ENCODE measurements around the gene FAM163B.
"Not testable (repeated sequence)": the region's sequence is repeated elsewhere in the genome, so short reads cannot be mapped to it uniquely, and the experiment has no call there.

The FAM163B gene

DNA sequence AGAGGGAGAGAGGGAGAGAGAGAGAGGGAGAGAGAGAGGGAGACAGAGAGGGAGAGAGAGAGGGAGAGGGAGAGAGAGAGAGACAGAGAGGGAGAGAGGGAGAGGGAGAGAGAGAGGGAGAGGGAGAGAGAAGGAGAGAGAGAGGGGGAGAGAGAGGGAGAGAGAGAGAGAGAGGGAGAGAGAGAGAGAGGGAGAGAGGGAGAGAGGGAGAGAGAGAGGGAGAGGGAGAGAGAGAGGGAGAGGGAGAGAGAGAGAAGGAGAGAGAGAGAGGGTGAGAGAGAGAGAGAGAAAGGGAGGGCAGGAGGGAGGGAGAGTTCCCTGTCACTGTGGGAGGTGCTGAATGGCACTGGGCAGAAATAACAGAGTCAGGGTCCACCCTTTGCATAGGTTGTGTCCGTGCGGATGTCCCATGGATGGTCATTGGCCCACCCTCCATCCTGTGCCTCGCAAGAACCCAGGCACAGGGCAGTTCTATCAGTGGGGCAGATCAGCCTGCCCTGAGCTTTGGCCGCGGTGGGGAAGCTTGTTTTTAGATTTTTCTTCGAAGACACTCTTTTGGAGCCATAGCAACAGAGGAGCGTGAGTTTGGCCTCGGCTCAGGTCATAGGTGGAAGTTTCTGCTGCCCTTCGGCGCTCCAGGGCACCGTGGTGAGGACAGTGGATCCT, 44.6 kb downstream of the FAM163B start:
- no peak for DNase-seq

DNA sequence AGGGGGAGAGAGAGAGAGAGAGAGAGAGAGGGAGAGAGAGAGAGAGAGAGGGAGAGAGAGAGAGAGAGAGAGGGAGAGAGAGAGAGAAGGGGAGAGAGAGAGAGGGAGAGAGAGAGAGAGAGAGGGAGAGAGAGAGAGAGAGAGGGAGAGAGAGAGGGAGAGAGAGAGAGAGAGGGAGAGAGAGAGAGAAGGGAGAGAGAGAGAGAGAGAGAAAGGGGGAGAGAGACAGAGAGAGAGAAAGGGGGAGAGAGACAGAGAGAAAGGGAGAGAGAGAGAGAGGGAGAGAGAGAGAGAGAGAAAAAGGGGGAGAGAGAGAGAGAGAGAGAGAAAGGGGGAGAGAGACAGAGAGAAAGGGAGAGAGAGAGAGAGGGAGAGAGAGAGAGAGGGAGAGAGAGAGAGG, 45.4 kb downstream of the FAM163B start:
- DNase-seq, result not testable (repeated sequence)

DNA sequence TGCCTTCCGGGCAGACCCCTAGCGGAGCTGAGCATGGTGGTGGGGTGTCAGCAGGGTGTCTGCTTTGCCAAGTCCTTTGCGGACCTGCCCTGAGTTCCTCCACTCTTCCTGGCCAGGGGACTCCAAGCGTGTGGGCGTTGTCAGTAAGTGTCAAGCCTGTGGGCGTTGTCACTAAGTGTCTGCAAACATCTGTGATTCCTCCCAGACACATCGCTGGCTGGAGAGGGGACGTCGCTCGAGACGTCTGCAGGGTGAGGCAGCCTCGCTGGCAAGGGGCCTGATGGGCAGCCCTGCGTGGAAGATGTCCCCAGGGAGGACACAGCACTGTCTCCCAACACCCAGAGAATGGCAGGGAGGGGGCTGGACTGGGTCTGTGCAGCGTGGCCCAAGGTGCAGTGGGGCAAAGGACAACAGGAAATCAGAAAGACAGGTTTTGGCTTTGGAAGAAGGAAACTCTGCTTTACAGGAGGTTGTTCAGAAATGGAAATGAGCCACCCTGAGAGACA, 45.8 kb downstream of the FAM163B start:
- no peak for DNase-seq

DNA sequence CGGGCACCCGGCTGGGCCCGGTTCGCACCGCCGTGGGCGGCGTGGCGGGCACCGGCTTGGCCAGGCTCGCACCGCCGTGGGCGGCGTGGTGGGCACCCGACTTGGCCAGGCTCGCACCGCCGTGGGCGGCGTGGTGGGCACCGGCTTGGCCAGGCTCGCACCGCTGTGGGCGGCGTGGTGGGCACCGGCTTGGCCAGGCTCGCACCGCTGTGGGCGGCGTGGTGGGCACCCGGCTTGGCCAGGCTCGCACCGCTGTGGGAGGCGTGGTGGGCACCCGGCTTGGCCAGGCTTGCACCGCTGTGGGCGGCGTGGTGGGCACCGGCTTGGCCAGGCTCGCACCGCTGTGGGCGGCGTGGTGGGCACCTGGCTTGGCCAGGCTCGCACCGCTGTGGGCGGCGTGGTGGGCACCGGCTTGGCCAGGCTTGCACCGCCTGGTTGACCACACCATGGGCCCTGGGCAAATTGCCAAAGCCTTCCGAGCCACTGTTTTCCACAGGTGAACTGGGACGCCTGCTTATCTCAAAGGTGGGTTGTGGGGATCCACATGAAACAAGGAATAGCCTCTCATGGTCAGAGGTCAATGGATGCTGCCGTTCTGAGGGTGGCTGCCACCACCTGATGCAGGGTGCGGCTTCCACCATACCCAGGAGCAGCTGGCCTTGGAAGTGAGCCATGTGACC, 46.4 kb downstream of the FAM163B start:
- no peak for DNase-seq

DNA sequence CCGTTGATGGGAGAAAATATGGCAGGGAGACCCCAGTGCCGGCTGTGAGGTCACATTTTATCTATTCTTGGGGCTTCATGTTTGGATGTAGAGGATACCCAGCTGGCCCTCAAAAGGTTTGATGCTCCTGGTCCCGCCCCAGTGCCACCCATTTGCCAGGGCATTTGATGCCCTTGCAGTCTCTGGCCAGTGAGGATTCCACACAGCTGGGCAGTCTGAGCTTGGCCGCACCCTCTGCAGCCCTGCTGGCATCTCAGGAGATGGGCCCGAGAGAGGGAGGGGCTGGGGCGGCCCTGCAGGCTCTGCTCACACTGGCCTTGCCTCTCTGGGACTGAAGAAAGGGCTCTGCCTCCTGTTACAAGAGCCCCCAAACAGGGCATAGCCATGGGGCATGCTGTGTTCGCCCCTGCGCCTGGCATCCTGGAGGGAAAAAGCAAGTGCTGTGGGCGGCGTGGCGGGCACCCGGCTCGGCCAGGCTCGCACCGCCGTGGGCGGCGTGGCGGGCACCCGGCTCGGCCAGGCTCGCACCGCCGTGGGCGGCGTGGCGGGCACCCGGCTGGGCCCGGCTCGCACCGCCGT, 47.1 kb downstream of the FAM163B start:
- DNase-seq, result no peak

DNA sequence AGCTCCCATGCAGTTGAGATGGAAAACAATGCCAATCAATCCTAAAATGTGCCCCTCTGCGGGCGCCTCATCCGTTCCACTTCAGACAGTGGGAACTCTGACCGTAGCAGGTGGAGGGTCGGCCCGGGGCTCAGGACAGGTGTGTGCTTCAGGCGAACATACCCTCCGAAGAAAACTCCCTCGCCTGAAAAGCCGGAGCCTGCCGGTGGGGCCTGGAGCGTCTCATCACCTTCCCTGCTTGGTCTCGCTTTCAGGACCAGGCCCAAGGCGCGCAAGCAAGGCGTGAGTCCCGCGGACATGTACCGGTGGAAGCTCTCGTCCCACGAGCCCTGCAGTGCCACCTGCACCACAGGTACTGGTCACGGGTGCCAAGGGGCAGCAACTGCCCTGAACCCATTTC, 48.2 kb downstream of the FAM163B start:
- DNase-seq, result no peak

DNA sequence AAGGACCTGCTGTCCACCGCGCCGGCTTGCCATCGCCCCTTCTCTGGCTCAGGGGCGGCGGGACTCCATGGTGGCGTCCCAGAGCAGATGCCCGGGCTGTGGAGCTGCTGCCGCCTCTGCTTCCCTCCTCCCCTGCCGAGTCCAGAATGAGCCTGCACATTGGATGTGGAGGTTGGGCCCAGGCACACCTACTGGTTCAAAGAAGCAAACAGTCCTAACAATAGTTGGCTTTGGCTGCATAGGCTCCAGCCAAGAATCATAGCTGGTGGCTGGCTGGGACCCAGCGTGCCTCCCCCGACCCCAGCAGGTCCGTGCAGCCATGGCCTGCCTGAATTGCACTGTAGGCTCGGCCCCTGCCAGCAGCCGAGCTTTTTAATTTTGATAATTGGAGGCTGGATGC, 48.9 kb downstream of the FAM163B start:
- no peak for DNase-seq

DNA sequence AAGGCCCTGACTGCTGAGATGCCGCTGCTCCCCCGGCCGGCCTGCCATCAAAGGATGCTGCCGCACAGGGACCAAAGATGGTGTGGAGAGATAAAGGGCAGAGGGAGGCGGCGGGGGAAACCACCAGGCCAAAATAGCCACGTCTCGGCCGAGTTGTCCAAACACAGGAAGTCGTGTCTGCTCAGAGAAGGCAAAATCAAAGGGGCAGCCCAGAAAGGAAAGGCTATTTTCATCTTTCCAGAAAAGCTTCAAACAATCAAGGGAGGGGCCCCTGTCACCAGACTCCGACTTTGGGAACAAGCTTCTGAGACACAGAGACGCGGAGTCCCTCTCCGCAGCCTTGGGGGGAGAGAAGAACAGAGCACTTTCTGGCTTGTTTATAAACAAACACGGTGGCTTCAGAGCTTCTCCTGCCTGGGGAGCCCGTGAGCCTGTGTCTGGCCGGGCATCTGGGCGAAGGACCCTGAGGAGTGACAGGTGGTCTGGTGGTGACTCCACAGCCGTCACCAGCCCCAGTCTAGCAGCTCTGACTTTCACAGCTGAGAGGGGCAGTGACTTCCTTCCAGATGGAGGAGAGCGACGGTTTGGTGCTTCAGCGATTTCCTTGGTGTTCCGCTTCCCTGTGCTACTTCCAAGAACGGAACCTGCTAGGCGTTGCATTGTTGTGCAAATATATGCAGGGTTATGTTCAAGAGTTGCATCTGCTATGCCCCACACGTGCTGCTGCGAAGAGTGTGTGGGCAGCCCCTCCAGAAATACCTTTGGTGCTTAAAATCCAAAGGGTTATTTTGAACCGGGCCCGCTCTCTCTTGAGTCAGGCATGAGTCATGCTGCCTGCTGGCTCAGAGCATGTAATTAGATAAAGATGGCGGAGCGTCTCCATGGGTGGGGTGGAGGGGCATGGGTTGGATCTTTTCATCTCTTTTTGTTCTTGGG, 50.7 kb downstream of the FAM163B start:
- no peak for DNase-seq

DNA sequence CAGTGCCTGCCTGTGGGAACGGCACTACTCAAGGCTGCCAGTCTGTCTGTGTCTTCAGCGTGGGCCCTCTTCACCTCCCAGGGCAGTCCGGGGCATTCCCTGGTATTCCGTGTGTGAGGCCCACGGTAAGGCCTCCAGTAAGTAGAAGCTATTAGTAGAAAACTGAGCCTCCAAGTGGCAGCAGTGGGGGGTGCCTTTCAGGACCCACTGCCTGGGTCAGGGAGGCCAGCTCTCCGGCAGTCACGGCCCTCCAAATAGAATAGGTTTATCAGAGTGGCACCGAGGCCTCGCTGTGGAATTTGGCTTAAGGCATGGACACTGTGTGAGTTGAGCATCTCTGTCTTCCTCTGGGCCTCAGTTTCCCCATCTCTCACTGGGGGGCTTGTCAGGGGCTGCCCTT, 51.6 kb downstream of the FAM163B start:
- DNase-seq, result no peak

DNA sequence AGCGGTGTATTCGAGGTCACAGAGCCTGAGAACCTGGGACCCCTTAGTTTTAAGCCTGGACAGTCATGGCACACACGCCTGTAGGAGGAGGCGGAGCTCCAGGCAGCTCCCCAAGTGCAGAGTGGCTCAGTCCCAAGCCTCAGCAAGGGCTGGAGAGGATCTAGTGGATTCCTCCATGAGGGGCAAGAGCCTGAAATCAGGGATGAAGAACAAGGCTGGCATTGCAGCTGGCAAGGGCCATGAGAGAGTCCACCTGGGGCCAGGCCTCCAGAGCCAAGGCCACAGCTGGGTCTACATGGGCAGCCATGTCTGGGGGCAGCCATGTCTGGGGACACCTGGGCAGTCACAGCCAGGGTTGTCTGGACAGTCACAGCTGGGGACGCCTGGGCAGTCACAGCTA, 52.8 kb downstream of the FAM163B start:
- DNase-seq, result no peak

DNA sequence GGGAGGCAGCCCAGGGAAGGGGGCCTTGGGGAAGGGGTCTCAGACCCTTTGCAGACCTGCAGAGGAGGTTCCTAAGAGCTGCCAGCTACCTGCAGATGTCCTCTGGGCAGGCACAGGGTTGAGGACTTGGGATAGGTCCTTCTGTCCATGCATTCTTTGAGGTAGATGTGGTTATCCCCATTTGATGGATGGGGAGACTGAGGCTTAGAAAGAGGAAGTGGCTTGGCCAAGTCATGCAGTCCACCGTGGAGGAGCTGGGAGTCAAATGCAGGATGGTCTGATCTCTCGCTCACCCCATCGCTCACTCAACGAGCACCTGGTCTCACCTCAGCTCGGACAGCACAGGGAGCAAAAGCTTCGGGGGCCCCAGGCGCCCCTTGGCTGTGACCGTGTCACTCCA, 54.5 kb downstream of the FAM163B start:
- DNase-seq, result no peak

DNA sequence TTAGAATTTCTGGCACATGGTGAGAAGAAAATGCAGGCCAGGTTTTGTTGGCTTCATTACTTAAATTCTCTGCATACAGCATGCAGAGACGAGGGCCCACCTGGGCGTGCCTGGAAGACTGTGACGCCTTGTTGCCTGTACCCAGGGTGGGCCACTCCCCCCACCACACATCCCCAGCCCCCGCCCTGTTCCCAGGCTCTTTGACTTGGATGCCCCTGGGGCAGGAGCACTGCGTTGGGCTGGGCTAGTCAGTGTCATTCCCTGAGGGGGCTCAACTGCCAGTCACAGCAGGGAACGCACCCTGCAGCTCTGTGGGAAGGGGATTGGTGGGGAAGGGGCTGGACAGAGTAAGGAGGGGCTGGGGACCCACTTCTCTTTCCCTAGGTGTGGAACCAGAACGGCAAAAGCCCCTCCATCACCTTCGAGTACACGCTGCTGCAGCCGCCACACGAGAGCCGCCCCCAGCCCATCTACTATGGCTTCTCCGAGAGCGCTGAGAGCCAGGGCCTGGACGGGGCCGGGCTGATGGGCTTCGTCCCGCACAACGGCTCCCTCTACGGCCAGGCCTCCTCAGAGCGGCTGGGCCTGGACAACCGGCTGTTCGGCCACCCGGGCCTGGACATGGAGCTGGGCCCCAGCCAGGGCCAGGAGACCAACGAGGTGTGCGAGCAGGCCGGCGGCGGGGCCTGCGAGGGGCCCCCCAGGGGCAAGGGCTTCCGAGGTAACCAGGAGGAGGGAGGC, 55.0 kb downstream of the FAM163B start:
- DNase-seq, result no peak

DNA sequence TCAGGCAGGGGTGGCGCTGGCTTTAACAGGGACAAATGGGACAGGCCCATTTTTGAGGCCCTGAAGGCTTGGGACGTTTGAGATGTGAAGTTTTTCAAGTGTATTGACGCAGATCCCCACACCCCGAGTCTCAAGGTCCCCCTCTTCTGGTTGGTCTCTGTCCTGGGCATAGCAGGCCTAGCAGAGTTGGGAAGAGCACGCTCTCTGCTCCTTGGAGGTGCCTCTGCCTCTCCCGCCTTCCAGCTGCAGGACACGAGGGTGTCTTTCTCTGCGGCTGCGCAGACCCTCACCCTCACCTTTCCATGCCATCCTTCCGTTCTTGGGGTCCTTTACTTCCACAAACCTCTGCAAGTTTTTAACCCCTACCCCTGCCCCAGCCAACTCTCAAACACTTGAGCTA, 56.1 kb downstream of the FAM163B start:
- no peak for DNase-seq

DNA sequence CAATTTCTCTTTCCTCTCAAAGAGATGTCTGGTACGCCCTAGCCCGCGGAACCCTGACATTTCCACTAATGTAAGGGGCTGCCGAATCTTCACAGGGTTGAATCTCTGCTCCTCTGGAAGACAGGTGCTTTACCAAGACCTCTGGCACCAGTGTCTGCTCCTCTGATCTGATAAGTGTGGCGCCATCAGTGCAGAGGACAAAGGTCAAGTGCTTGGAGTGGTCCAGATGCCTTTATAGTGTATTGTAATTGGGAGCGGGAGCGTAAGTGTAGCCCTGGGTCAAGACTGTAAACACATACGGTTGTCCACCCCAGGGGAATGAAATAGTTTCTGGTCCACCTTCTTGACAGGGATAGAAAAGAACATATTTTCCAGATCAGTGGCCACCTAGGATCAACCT, 57.0 kb downstream of the FAM163B start:
- DNase-seq, result no peak

DNA sequence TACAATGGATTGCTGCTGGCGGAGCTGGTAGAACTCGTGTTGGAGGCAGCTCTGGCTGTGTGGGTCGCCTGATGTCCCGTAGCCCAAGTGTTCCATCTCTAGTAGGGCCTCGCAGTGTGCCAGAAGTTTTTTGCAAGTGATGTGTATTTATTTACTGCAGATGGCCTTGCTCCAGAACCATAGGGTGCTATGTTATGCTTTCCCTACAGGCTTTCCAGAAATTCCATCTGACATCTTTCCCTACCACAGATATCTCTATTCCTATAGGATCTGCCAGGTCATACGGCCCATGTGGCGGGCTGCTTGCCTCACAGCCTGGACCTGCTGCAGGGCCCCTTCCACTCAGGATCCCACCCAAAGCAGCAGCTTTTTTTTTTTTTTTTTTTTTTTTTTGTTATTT, 57.7 kb downstream of the FAM163B start:
- no peak for DNase-seq

DNA sequence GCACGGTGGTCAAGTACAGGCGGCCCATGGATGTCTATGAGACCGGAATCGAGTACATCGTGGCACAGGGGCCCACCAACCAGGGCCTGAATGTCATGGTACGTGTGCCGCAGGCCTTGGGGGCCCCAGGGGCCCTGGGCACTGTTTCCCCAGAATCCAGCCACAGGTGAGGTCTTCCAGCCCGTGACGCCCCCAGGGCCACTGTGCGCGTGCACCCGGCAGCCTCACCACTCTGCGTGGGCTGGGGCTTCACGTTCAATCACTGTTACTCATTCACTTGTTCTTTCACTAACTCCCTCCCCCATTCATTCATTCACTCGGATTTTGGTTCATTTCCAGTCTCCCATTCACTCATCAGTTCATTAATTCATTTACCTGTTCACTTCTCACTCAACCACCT, 62.1 kb downstream of the FAM163B start:
- DNase-seq, result no peak

DNA sequence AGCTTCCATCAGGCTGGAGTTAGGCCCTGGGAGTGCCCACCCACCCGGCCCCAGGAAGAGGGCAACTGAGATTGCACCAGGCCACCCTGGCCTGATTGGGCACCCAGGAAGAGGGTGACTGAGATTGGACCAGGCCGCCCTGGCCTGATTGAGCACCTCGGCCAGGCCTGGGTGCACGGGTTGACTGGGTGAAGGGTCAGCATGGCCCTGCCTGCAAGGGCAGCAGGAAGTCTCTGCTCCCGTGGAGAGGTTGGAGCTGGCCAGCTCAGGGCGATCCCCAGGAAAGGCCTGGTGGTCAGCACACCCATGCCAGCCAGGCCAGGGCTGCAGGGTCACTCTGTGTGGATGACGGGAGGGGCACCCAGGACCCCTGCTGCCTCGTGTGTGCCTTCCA, 62.9 kb downstream of the FAM163B start:
- DNase-seq, result no peak

DNA sequence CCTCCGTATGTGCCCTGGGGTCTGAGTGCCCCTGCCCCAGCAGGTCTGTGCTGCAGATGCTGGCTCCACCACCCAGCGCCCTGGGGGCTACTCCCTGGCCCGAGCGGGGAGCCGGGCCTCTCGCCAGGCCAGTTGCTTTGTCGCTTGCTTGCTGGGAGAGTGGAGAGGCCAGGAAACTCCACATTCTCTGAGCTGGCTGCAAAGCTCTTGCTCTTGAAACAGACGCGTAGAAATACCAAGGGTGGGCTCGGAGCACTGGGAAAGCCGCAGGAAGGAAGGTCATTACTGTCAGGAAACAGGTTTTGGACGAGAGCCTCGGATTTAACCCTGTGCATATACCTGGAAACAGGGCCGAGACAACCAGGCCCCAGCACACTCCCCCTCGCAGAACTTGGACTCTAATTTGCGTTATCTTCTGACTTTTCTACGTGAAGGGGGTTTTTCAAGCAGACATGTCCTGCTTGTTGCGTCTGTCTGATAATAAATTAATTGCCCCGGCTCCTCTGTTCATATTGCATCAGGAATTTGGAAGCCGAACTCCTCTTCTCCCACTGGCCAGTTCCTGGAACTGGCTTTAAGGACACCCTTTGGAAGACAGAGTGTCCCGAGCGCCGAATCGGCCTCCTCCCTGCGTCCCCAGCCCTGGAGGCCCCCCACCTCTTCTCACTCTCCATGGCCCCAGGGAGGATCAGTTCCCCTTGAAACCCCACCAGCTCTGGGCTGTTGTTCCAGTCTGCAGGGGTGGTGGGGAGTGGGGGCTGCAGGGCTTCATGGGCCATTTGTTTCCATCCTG, 63.5 kb downstream of the FAM163B start:
- DNase-seq, result no peak

DNA sequence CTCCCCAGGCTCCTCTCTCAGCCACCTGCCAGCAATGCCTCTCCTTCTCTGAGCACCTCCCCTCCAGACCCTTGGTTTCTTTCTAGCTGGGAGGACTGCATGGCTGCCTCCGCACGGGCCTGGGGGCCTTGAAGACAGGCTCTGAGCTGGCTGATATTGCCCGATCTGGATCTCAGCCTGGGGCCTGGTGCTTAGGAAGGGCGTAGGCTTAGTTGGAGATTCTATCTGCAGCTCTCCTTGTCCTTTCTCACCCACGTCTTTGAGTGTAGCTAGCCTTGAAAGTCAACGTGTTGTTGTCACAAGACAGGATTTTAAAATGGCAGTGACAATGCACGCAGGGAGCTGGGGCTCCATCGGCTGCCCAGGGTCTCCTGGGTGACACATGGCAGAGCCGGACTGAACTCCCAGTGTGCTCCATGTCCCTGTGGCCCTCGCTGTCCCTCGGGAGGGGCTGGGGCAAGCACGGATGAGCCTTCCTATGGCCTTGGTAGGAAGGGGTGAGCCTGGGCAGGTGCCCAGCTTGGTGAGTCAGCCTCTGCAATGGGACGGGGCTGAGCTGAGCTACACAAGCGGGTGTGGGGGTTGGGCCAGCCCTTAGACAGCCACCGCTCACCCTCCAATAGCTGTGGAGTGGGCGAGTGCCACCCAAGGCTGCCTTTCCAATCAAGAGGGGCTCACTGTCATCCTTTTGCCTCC, 65.3 kb downstream of the FAM163B start:
- DNase-seq, result no peak

DNA sequence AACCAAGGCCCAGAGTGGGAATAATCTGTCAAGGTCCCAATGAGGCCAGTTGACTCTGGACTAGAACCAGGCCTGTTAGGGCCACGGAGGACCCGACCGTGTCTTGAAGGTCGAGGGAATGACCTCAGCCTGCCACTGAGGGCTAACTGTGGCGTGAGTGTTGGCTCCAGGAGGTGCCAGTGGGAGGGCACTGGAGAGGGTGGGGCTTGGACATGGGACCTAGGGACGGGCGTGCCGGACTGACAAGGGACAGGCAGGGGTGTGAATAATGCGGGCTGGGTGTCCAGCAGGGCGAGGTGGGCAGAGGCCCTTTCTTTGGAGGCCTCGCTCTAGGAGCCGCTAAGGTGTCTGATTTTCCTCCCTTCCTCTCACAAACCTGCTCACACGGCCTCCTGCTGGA, 67.2 kb downstream of the FAM163B start:
- no peak for DNase-seq

DNA sequence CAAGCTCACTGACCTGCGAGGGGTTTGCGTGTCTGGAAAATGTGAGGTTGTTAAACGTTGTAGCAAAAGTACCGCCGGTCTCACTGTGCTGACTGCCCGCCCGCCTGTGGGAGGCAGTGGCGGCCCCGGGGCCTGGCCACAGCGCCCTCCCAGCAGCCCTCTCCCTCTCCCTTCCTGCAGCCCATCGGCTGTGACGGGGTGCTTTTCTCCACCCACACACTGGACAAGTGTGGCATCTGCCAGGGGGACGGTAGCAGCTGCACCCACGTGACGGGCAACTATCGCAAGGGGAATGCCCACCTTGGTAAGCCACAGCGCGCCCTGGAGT, 68.5 kb downstream of the FAM163B start:
- DNase-seq, result no peak
